ENCODE data around the gene TBCK.

The TBCK gene

DNA sequence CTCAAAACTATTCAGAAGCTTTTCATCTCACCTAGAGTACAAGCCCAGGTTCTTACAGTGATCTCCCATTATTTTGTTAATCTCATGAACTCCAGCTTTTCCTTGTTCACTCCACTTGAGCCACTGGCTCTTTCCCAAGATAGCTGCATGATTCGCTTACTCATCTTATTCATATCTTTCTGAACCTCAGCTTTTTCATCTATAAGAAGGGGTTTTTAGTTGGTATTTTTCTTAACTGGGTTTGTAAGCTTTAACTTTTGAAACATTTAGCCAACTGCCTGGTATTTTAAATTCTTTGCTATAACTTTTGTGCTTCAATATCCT, 28.6 kb upstream of the TBCK start:
- Histone ChIP-seq H3K79me2 (ENCODE audit: insufficient read depth, low read length) (peaks cover 13% of the 10 kb centered on the region), H3K27ac (ENCODE audit: low read depth, low read length, poor library complexity, severe bottlenecking) (no peak overlapping the region), H3K9me3 (ENCODE audit: low read length) (no peaks in the 10 kb centered on the region)

DNA sequence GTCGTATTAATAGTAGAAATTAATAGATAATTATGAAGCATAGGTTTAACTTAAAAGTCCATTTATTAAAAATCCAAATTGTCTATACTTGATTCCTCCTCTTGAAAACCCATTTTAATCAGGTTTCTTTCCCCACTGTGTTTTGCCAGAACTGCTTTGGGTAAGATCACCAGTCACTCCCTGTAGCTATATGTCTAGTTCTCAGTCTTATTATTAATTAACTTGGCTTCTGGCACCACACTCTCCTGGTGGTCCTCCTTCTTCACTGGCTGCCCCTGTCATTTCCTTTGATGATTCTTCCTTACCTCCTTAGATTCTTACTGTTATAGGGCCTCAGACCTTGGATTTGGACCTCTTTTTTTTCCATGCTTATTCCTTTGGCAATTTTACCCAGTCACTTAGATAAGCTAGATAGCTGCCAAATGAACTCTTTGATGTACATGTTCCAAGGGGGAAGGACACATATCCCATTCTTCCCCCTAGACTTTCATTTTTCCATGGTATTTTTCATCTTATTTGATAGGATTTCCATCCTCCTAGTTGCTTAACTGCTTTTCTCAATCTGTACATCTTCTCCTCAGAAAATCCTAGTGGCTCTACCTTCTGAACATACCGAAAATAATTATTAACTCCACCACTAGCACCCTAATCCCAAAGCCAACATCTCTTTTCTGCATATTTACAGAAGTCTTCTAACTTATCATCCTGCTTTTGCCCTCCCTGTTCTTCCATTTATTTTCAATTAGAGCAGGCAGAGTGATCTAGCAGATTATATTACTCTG, 28.0 kb upstream of the TBCK start:
- Histone ChIP-seq H3K36me3 (ENCODE audit: insufficient read depth, low read length) (peaks cover 49% of the 10 kb centered on the region), H3F3A (ENCODE audit: insufficient read depth, low read length) (no peaks in the 10 kb centered on the region), H3K79me2 (ENCODE audit: insufficient read depth, low read length) (peaks cover 13% of the 10 kb centered on the region), H4K20me1 (ENCODE audit: insufficient read depth, low read length) (no peaks in the 10 kb centered on the region), H3K4me2 (ENCODE audit: low read length) (no peak overlapping the region), H3K9ac (ENCODE audit: low read length) (no peak overlapping the region), H3K9me2 (ENCODE audit: low read depth, low read length) (no peaks in the 10 kb centered on the region), H3K27ac (ENCODE audit: low read depth, low read length, poor library complexity, severe bottlenecking) (no peak overlapping the region), H3K9me3 (ENCODE audit: low read length) (no peaks in the 10 kb centered on the region), H2AFZ (ENCODE audit: low read length) (no peak overlapping the region), H3K27me3 (ENCODE audit: insufficient read depth, low read length) (no peaks in the 10 kb centered on the region), H3K4me1 (ENCODE audit: insufficient read depth, low read length, severe bottlenecking) (no peaks in the 10 kb centered on the region), H3K4me3 (ENCODE audit: low read depth, low read length, poor library complexity, severe bottlenecking) (no peak overlapping the region)
- TF ChIP-seq, protein P1, sequence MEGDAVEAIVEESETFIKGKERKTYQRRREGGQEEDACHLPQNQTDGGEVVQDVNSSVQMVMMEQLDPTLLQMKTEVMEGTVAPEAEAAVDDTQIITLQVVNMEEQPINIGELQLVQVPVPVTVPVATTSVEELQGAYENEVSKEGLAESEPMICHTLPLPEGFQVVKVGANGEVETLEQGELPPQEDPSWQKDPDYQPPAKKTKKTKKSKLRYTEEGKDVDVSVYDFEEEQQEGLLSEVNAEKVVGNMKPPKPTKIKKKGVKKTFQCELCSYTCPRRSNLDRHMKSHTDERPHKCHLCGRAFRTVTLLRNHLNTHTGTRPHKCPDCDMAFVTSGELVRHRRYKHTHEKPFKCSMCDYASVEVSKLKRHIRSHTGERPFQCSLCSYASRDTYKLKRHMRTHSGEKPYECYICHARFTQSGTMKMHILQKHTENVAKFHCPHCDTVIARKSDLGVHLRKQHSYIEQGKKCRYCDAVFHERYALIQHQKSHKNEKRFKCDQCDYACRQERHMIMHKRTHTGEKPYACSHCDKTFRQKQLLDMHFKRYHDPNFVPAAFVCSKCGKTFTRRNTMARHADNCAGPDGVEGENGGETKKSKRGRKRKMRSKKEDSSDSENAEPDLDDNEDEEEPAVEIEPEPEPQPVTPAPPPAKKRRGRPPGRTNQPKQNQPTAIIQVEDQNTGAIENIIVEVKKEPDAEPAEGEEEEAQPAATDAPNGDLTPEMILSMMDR (IDR thresholded peaks at IDR 0.05; ENCODE audit: low read length), result no peak
- no peak for TF ChIP-seq EZH2 (IDR thresholded peaks at IDR 0.05; ENCODE audit: borderline replicate concordance, low read length)

More for the DNA sequence above, 28.6 kb upstream of the TBCK start:
- Histone ChIP-seq H4K20me1 (ENCODE audit: insufficient read depth, low read length) (no peaks in the 10 kb centered on the region), H3K9ac (ENCODE audit: low read length) (no peak overlapping the region), H2AFZ (ENCODE audit: low read length) (no peak overlapping the region), H3K4me2 (ENCODE audit: low read length) (no peak overlapping the region), H3K9me2 (ENCODE audit: low read depth, low read length) (no peaks in the 10 kb centered on the region), H3K4me1 (ENCODE audit: insufficient read depth, low read length, severe bottlenecking) (no peaks in the 10 kb centered on the region), H3K36me3 (ENCODE audit: insufficient read depth, low read length) (peaks cover 49% of the 10 kb centered on the region), H3K4me3 (ENCODE audit: low read depth, low read length, poor library complexity, severe bottlenecking) (no peak overlapping the region), H3F3A (ENCODE audit: insufficient read depth, low read length) (no peaks in the 10 kb centered on the region), H3K27me3 (ENCODE audit: insufficient read depth, low read length) (no peaks in the 10 kb centered on the region)
- TF ChIP-seq, protein P1 (IDR thresholded peaks at IDR 0.05; ENCODE audit: low read length), result no peak
- no peak for TF ChIP-seq EZH2 (IDR thresholded peaks at IDR 0.05; ENCODE audit: borderline replicate concordance, low read length)

DNA sequence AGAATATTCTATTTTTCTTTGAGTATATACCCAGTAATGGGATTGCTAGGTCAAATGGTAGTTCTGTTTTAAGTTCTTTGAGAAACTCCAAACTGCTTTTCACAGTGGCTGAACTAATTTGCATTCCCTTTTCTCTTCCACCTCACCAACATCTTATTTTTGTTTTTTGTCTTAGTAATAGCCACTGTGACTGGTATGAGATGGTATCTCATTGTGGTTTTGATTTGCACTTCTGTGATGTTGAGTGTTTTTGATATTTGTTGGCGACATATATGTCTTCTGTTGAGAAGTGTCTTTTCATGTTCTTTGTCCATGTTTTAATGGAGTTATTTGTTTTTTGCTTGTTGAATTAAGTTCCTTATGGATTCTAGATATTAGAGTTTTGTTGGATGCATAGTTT, 24.8 kb upstream of the TBCK start:
- Histone ChIP-seq H3K79me2 (ENCODE audit: insufficient read depth, low read length) (peaks cover 13% of the 10 kb centered on the region), H2AFZ (ENCODE audit: low read length) (no peak overlapping the region), H3K9ac (ENCODE audit: low read length) (no peak overlapping the region)

More for the DNA sequence above, 24.8 kb upstream of the TBCK start:
- no peak overlapping the region for H3K4me2 ChIP-seq (ENCODE audit: low read length)
- no peaks in the 10 kb centered on the region for H4K20me1 ChIP-seq (ENCODE audit: insufficient read depth, low read length)
- no peaks in the 10 kb centered on the region for H3K4me1 ChIP-seq (ENCODE audit: insufficient read depth, low read length, severe bottlenecking)
- no peak overlapping the region for H3K27ac ChIP-seq (ENCODE audit: low read depth, low read length, poor library complexity, severe bottlenecking)
- no peak for TF ChIP-seq EZH2 (IDR thresholded peaks at IDR 0.05; ENCODE audit: borderline replicate concordance, low read length)
- TF ChIP-seq, protein P1 (IDR thresholded peaks at IDR 0.05; ENCODE audit: low read length), result no peak
- H3K4me3 ChIP-seq (ENCODE audit: low read depth, low read length, poor library complexity, severe bottlenecking), result no peak overlapping the region
- H3F3A ChIP-seq (ENCODE audit: insufficient read depth, low read length), result no peaks in the 10 kb centered on the region
- no peaks in the 10 kb centered on the region for H3K27me3 ChIP-seq (ENCODE audit: insufficient read depth, low read length)
- H3K36me3 ChIP-seq (ENCODE audit: insufficient read depth, low read length), result peaks cover 61% of the 10 kb centered on the region
- no peaks in the 10 kb centered on the region for H3K9me3 ChIP-seq (ENCODE audit: low read length)
- no peaks in the 10 kb centered on the region for H3K9me2 ChIP-seq (ENCODE audit: low read depth, low read length)
